GM18909 (cell line): ENCODE results near the gene LY6G5B.
"Not testable (repeated sequence)": the region's sequence is repeated elsewhere in the genome, so short reads cannot be mapped to it uniquely, and the experiment has no call there.

Experiments used
- ATAC-seq: cut with Tn5 transposase; IDR thresholded peaks from one replicate; pipeline ENCODE4 v1.9.1; 2021; ENCODE audit warnings: mild to moderate bottlenecking; ENCODE audit not compliant: unreplicated experiment, poor library complexity

LY6G5B gene

GRCh38 chr6:31687860-31688693, 18.3 kb downstream of the LY6G5B start:
- no peak for ATAC-seq

GRCh38 chr6:31689249-31690110, 19.7 kb downstream of the LY6G5B start:
- ATAC-seq: no peak

GRCh38 chr6:31690231-31691077, 20.7 kb downstream of the LY6G5B start:
- no peak for ATAC-seq

GRCh38 chr6:31691078-31691463, 21.3 kb downstream of the LY6G5B start:
- no peak for ATAC-seq

GRCh38 chr6:31691564-31692108, 21.9 kb downstream of the LY6G5B start:
- no peak for ATAC-seq

- no peak for ATAC-seq
Measured at GRCh38 chr6:31692353-31692752, 22.6 kb downstream of the LY6G5B start.

- ATAC-seq: no peak
Measured at GRCh38 chr6:31692886-31693285, 23.1 kb downstream of the LY6G5B start.

- ATAC-seq: no peak
Measured at GRCh38 chr6:31693535-31693934, 23.8 kb downstream of the LY6G5B start.

GRCh38 chr6:31697555-31697954, 27.8 kb downstream of the LY6G5B start:
- ATAC-seq: no peak

GRCh38 chr6:31700740-31701401, 31.1 kb downstream of the LY6G5B start:
- ATAC-seq: no peak

GRCh38 chr6:31701666-31702404, 32.1 kb downstream of the LY6G5B start:
- ATAC-seq: no peak

GRCh38 chr6:31702405-31702818, 32.6 kb downstream of the LY6G5B start:
- no peak for ATAC-seq

GRCh38 chr6:31702819-31703716, 33.3 kb downstream of the LY6G5B start, which contains the start of gene ABHD16A:
Gene ABHD16A (minus strand): TSS chr6:31703324. CDS start chr6:31703281, 43 bp downstream.
- peak; percentile 85 for ATAC-seq

GRCh38 chr6:31705931-31706330, 36.2 kb downstream of the LY6G5B start:
- no peak for ATAC-seq

- ATAC-seq: no peak
Measured at GRCh38 chr6:31706599-31706998, 36.8 kb downstream of the LY6G5B start, which contains the start of gene LY6G6F. Gene LY6G6F (plus strand): TSS chr6:31706866. CDS start chr6:31706907, 41 bp downstream.

GRCh38 chr6:31707701-31708100, 37.9 kb downstream of the LY6G5B start:
- ATAC-seq: no peak

- no peak for ATAC-seq
Measured at GRCh38 chr6:31708224-31708623, 38.4 kb downstream of the LY6G5B start.

- not testable (repeated sequence) for ATAC-seq
Measured at GRCh38 chr6:31709157-31709556, 39.4 kb downstream of the LY6G5B start.
